GM18511 (cell line): ENCODE measurements around the gene LTB4R.

Source experiments
- ATAC-seq: cut with Tn5 transposase; IDR thresholded peaks from one replicate; pipeline ENCODE4 v1.9.1; 2021; ENCODE audit warnings: mild to moderate bottlenecking, moderate library complexity; ENCODE audit not compliant: unreplicated experiment

The LTB4R gene

GRCh38 chr14:24366413-24366720 lies 55.1 kb downstream of the LTB4R start:
- ATAC-seq: no peak

GRCh38 chr14:24366721-24367513 lies 55.6 kb downstream of the LTB4R start:
- ATAC-seq: peak; percentile 73
